WTC11 (cell line): ENCODE results near the gene ZNF19. TPM values are rescaled to one million over a fixed set of nuclear protein-coding genes. Genes with fewer than 3 reads are reported as not detected.

Source experiments
- ATAC-seq: fragments of 200-7000 bp; cut with Tn5 transposase; 2 replicates; pipeline ENCODE4 v1.10.0; 2021; ENCODE audit warnings: mild to moderate bottlenecking, moderate library complexity
- CTCF ChIA-PET: fragments of 300-600 bp; sonication (Branson Sonifier 250); formaldehyde crosslinking; loops from one replicate; lab custom pipeline; 2021; ENCODE audit warnings: antibody characterized with exemption; lab: Charles Lee
- POLR2A ChIA-PET: fragments of 350-600 bp; sonication (Branson Sonifier 250); formaldehyde crosslinking; loops from one replicate; lab custom pipeline; 2021; ENCODE audit warnings: antibody characterized with exemption; lab: Charles Lee
- DNase-seq: peaks from one replicate; pipeline ENCODE4 v3.0.0; 2021; ENCODE audit warnings: low spot score
- H3K27ac Mint-ChIP-seq: 2 replicates; pipeline ENCODE4 v1.8.0; 2021; ENCODE audit warnings: mixed read lengths
- H3K27me3 Mint-ChIP-seq: 2 replicates; pipeline ENCODE4 v1.8.0; 2021; ENCODE audit warnings: low read depth, mild to moderate bottlenecking, moderate library complexity, mixed read lengths
- H3K36me3 Mint-ChIP-seq: 2 replicates; pipeline ENCODE4 v1.8.0; 2021; ENCODE audit warnings: mixed read lengths
- H3K4me1 Mint-ChIP-seq: 2 replicates; pipeline ENCODE4 v1.8.0; 2022; ENCODE audit warnings: mixed read lengths
- H3K4me3 Mint-ChIP-seq: 2 replicates; pipeline ENCODE4 v1.8.0; 2021; ENCODE audit warnings: mild to moderate bottlenecking, moderate library complexity, mixed read lengths
- H3K9me3 Mint-ChIP-seq: 2 replicates; pipeline ENCODE4 v1.8.0; 2021; ENCODE audit warnings: mixed read lengths
- AFF4 ChIP-seq: sonication (generic); formaldehyde crosslinking; IDR thresholded peaks from 2 replicates; pipeline ENCODE4 v1.8.1; 2023; ENCODE audit warnings: mild to moderate bottlenecking, missing genetic modification reagents, borderline replicate concordance
- ATF3 ChIP-seq: sonication (generic); formaldehyde crosslinking; conservative IDR thresholded peaks from 2 replicates; pipeline ENCODE4 v1.8.1; 2022; ENCODE audit warnings: mild to moderate bottlenecking, missing genetic modification reagents
- ATF6 ChIP-seq: sonication (generic); formaldehyde crosslinking; IDR thresholded peaks from 2 replicates; pipeline ENCODE4 v1.8.1; 2023; ENCODE audit warnings: mild to moderate bottlenecking, missing genetic modification reagents
- CTCF ChIP-seq: fragments of 200-600 bp; IDR thresholded peaks from 2 replicates; pipeline ENCODE4 v1.8.0; 2022; ENCODE audit warnings: antibody characterized with exemption
- ELF4 ChIP-seq: sonication (generic); formaldehyde crosslinking; IDR thresholded peaks from 2 replicates; pipeline ENCODE4 v1.8.1; 2022; ENCODE audit warnings: low read depth, mild to moderate bottlenecking, moderate library complexity, missing genetic modification reagents
- GRHL2 ChIP-seq: fragments of 250-450 bp; sonication (Bioruptor Pico); IDR thresholded peaks from 2 replicates; pipeline ENCODE4 v1.8.0; 2022; ENCODE audit warnings: mild to moderate bottlenecking, moderate library complexity; ENCODE audit not compliant: insufficient replicate concordance, severe bottlenecking
- JAZF1 ChIP-seq: fragments of 250-450 bp; sonication (Bioruptor Pico); IDR thresholded peaks from 2 replicates; pipeline ENCODE4 v1.9.0; 2021; ENCODE audit warnings: moderate library complexity, mild to moderate bottlenecking, inconsistent platforms
- JUN ChIP-seq: sonication (generic); formaldehyde crosslinking; IDR thresholded peaks from 2 replicates; pipeline ENCODE4 v1.8.0; 2023; ENCODE audit warnings: mild to moderate bottlenecking, missing genetic modification reagents
- MXD4 ChIP-seq: fragments of 250-450 bp; sonication (Bioruptor Pico); IDR thresholded peaks from 2 replicates; pipeline ENCODE4 v1.8.0; 2021; ENCODE audit warnings: mild to moderate bottlenecking, moderate library complexity, borderline replicate concordance
- NR2C2 ChIP-seq: sonication (generic); formaldehyde crosslinking; IDR thresholded peaks from 2 replicates; pipeline ENCODE4 v1.8.0; 2022; ENCODE audit warnings: mild to moderate bottlenecking, missing genetic modification reagents
- OVOL2 ChIP-seq: fragments of 250-450 bp; sonication (Bioruptor Pico); IDR thresholded peaks from 2 replicates; pipeline ENCODE4 v1.9.0; 2021; ENCODE audit warnings: mild to moderate bottlenecking, borderline replicate concordance
- PRRX2 ChIP-seq: fragments of 250-450 bp; sonication (Bioruptor Pico); IDR thresholded peaks from 2 replicates; pipeline ENCODE4 v1.8.0; 2021; ENCODE audit warnings: mild to moderate bottlenecking
- USF2 ChIP-seq: sonication (generic); formaldehyde crosslinking; IDR thresholded peaks from 2 replicates; pipeline ENCODE4 v1.8.1; 2023; ENCODE audit warnings: mild to moderate bottlenecking, missing genetic modification reagents, moderate library complexity
- ZNF232 ChIP-seq: sonication (generic); formaldehyde crosslinking; IDR thresholded peaks from 2 replicates; pipeline ENCODE4 v1.8.0; 2022; ENCODE audit warnings: mild to moderate bottlenecking, missing genetic modification reagents
- ZNF317 ChIP-seq: sonication (generic); formaldehyde crosslinking; IDR thresholded peaks from 2 replicates; pipeline ENCODE4 v1.8.1; 2023; ENCODE audit warnings: low read depth, mild to moderate bottlenecking, moderate library complexity, missing genetic modification reagents, borderline replicate concordance
- total RNA-seq: library from RNA; stranded (reverse); gene quantifications from 3 replicates; pipeline ENCODE4 v1.2.3, GENCODE V29; 2021
- TF ChIP-seq, protein P1 (sequence below): fragments of 250-450 bp; sonication (Bioruptor Pico); conservative IDR thresholded peaks from 2 replicates; pipeline ENCODE4 v1.9.0; 2021; ENCODE audit warnings: mild to moderate bottlenecking

ZNF19 gene
- total RNA-seq, 1 experiment from 2014 or later = 4.3 TPM

GRCh38 chr16:71474864-71475263 lies 14.3 kb downstream of the ZNF19 start:
- CTCF ChIA-PET = interaction anchor here (1.1 kb wide), 1 partner anchor 13 kb away, joined by 3 read pairs; the partner anchor contains the start of gene ZNF23
- no peak overlapping the region for H3K27ac Mint-ChIP-seq

GRCh38 chr16:71473891-71474290 lies 15.2 kb downstream of the ZNF19 start:
- CTCF ChIA-PET = interaction anchor here (1.1 kb wide), 1 partner anchor 12 kb away, joined by 3 read pairs; the partner anchor contains the start of gene ZNF23
- DNase-seq = no peak
- POLR2A ChIA-PET = no interaction called here
- H3K36me3 Mint-ChIP-seq = no peaks in the 10 kb centered on the region
- H3K27me3 Mint-ChIP-seq = no peaks in the 10 kb centered on the region; the same call in 1 of the 2 replicates
- no peak for TF ChIP-seq CTCF
- ATAC-seq = no peak
- H3K4me3 Mint-ChIP-seq = no peak overlapping the region
- no peaks in the 10 kb centered on the region for H3K4me1 Mint-ChIP-seq
- H3K9me3 Mint-ChIP-seq = no peaks in the 10 kb centered on the region
- no peak overlapping the region for H3K27ac Mint-ChIP-seq

More at GRCh38 chr16:71474864-71475263, 14.3 kb downstream of the ZNF19 start:
- POLR2A ChIA-PET = no interaction called here
- no peak for ATAC-seq
- no peak for TF ChIP-seq AFF4 (CRISPR knock-in tag)
- no peak for TF ChIP-seq ATF6 (CRISPR knock-in tag)
- TF ChIP-seq ELF4 (CRISPR knock-in tag) = no peak
- no peak for TF ChIP-seq ZNF317
- TF ChIP-seq, protein P1, sequence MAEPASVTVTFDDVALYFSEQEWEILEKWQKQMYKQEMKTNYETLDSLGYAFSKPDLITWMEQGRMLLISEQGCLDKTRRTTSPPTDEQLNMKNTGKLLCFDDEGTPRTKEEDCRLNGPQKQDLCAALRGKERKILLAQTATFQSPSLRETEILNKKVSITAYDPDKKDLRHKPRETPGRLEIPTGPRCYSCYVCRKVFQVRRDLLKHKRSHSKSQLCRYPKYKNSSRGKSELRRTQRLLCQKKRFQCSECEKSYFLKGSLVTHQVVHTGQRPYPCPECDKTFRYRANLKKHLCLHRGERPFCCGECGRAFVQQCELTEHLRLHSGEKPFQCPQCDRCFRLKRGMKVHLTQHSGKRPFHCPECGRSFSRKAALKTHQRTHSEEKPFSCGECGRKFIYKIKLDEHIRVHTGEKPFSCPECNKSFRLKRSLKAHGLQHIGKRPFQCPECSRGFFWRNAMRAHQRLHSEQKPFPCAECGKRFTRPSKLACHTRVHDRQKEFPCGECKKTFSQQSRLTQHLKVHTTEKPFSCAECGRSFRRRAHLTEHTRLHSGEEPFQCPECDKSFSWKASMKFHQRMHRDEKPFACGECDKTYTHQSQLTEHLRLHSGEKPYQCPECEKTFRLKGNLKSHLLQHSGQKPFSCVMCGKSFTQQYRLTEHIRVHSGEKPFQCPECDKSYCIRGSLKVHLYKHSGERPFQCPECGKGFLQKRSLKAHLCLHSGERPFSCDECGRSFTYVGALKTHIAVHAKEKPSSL (CRISPR knock-in tag) = no peak
- TF ChIP-seq ZNF232 (CRISPR knock-in tag) = no peak
- no peaks in the 10 kb centered on the region; the same call in 1 of the 2 replicates for H3K27me3 Mint-ChIP-seq
- DNase-seq = no peak
- H3K36me3 Mint-ChIP-seq = no peaks in the 10 kb centered on the region
- no peaks in the 10 kb centered on the region for H3K4me1 Mint-ChIP-seq
- H3K9me3 Mint-ChIP-seq = no peaks in the 10 kb centered on the region
- no peak overlapping the region for H3K4me3 Mint-ChIP-seq

DNA sequence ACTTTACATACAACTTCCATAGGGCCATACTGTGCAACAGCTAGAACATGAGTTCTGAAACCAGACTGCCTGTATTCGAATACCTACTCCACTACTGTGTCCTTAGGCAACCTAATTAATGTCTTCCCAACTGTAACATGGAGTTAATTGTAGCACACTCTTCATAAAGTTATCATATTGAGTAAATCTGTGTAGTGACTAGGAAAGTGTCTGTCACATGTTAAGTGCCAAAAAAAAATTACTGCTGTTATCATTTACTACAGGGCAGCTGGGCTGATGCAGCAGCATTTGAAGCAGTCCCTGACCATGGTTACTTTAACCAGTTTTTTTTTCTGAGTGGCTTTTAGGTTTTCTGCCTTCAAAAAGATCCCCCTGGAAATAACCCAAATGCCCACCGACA lies 16.2 kb downstream of the ZNF19 start:
- Mint-ChIP-seq H3K4me1 (no peaks in the 10 kb centered on the region), H3K27me3 (no peaks in the 10 kb centered on the region; the same call in 1 of the 2 replicates)
- CTCF ChIA-PET = no interaction called here
- TF ChIP-seq PRRX2 = no peak
- no peak for TF ChIP-seq JAZF1 (CRISPR knock-in tag)
- TF ChIP-seq JUN = no peak
- no peak for TF ChIP-seq ATF6 (CRISPR knock-in tag)
- TF ChIP-seq GRHL2 (CRISPR knock-in tag) = no peak
- no peak for TF ChIP-seq OVOL2 (CRISPR knock-in tag)
- TF ChIP-seq USF2 (CRISPR knock-in tag) = no peak
- TF ChIP-seq ATF3 (CRISPR knock-in tag) = no peak
- no peak for TF ChIP-seq MXD4 (CRISPR knock-in tag)
- TF ChIP-seq NR2C2 (CRISPR knock-in tag) = no peak
- TF ChIP-seq, all 79 proteins: peak for 0
- H3K36me3 Mint-ChIP-seq = no peaks in the 10 kb centered on the region
- no peaks in the 10 kb centered on the region for H3K9me3 Mint-ChIP-seq
- no peak overlapping the region for H3K4me3 Mint-ChIP-seq
- DNase-seq (no peak), ATAC-seq (no peak)
- H3K27ac Mint-ChIP-seq = no peak overlapping the region
- POLR2A ChIA-PET = no interaction called here
